Mammary epithelial cell (primary cell): ENCODE data around the gene MBLAC1.

Experiments
- CTCF ChIP-seq, 2 donors: IDR thresholded peaks in 1 of 2; conservative IDR thresholded peaks in 1 of 2; 2 replicates each; pipeline ENCODE4 v1.5.1; 2011 to 2012; ENCODE audit warnings: inconsistent platforms in 2 of 2, low read length in 2 of 2, mild to moderate bottlenecking in 2 of 2, control low read depth in 1 of 2, low read depth in 1 of 2; ENCODE audit not compliant: insufficient read depth in 1 of 2; ENCODE audit errors: extremely low read depth in 1 of 2
- EZH2 ChIP-seq: IDR thresholded peaks from 2 replicates; pipeline ENCODE4 v1.6.1; 2012; ENCODE audit warnings: low read length, inconsistent platforms, borderline replicate concordance

GRCh38 chr7:100132697-100133151 is 6.0 kb downstream of the MBLAC1 start:
- peak; percentile 91 to 97 for TF ChIP-seq CTCF (conservative IDR thresholded peaks at IDR 0.05 in 1 of 2, IDR thresholded peaks at IDR 0.05 in 1 of 2; ENCODE audit: extremely low read depth in 1 of 2, insufficient read depth in 1 of 2, low read depth in 1 of 2, low read length in 2 of 2)
- no peak for TF ChIP-seq EZH2
